Measurements from ENCODE around the gene MIR17HG. TPM values are rescaled to one million over a fixed set of nuclear protein-coding genes. Genes with fewer than 3 reads are reported as not detected.

Gene MIR17HG
- total RNA-seq, 1 experiment from 2014 or later = 6.5 TPM

GRCh38 chr13:91400671-91401070, 53.2 kb downstream of the MIR17HG start:
- H4K20me1 ChIP-seq (ENCODE audit: insufficient read depth) = no peaks in the 10 kb centered on the region
- intact Hi-C loops (cut with micrococcal nuclease; ENCODE audit: unreplicated experiment) = no loop called here
- no peak overlapping the region for H3K27ac ChIP-seq
- no peaks in the 10 kb centered on the region for H3K79me2 ChIP-seq (ENCODE audit: low read depth)
- BruUV-seq (replicated peaks) = no TSS peak
- no peak for TF ChIP-seq EZH2 (IDR thresholded peaks at IDR 0.05; ENCODE audit: low read depth)
- TF ChIP-seq CTCF (conservative IDR thresholded peaks at IDR 0.05) = no peak
- H3K27me3 ChIP-seq (ENCODE audit: insufficient read depth, low read depth) = peaks cover 16% of the 10 kb centered on the region; the same call in 1 of the 2 replicates
- DNase-seq = no peak
- H3K9me3 ChIP-seq (ENCODE audit: insufficient read depth, low read depth) = no peaks in the 10 kb centered on the region
- H3F3A ChIP-seq (ENCODE audit: insufficient read depth, low read depth) = no peaks in the 10 kb centered on the region
- ChIA-PET POLR2A (ENCODE audit: unreplicated experiment) (no interaction called here), CTCF (no interaction called here)
- no peak overlapping the region for H2AFZ ChIP-seq
- no peaks in the 10 kb centered on the region for H3K4me1 ChIP-seq (replicated peaks; ENCODE audit: insufficient read depth)
- peaks cover 3% of the 10 kb centered on the region; the same call in 1 of the 2 replicates for H3K9me2 ChIP-seq (ENCODE audit: insufficient read depth)
- no peak overlapping the region for H3K4me2 ChIP-seq
- no peak overlapping the region for H3K4me3 ChIP-seq
- H3K36me3 ChIP-seq (ENCODE audit: low read depth) = no peaks in the 10 kb centered on the region

GRCh38 chr13:91401920-91402319, 54.4 kb downstream of the MIR17HG start:
- no peak for TF ChIP-seq CTCF (conservative IDR thresholded peaks at IDR 0.05)
- TF ChIP-seq EZH2 (IDR thresholded peaks at IDR 0.05; ENCODE audit: low read depth) = no peak
- H3K79me2 ChIP-seq (ENCODE audit: low read depth) = no peaks in the 10 kb centered on the region
- no peaks in the 10 kb centered on the region for H3F3A ChIP-seq (ENCODE audit: insufficient read depth, low read depth)
- no peak for DNase-seq
- no peak overlapping the region for H3K27ac ChIP-seq
- peaks cover 3% of the 10 kb centered on the region; the same call in 1 of the 2 replicates for H3K9me2 ChIP-seq (ENCODE audit: insufficient read depth)
- H4K20me1 ChIP-seq (ENCODE audit: insufficient read depth) = no peaks in the 10 kb centered on the region
- ChIA-PET CTCF (no interaction called here), POLR2A (ENCODE audit: unreplicated experiment) (no interaction called here)
- BruUV-seq (replicated peaks) = no TSS peak
- peaks cover 11% of the 10 kb centered on the region; the same call in 1 of the 2 replicates for H3K27me3 ChIP-seq (ENCODE audit: insufficient read depth, low read depth)
- no peaks in the 10 kb centered on the region for H3K4me1 ChIP-seq (replicated peaks; ENCODE audit: insufficient read depth)
- H3K36me3 ChIP-seq (ENCODE audit: low read depth) = no peaks in the 10 kb centered on the region
- no peak overlapping the region for H2AFZ ChIP-seq
- H3K9me3 ChIP-seq (ENCODE audit: insufficient read depth, low read depth) = no peaks in the 10 kb centered on the region
- no peak overlapping the region for H3K4me2 ChIP-seq
- H3K4me3 ChIP-seq = no peak overlapping the region
- intact Hi-C loops (cut with micrococcal nuclease; ENCODE audit: unreplicated experiment) = no loop called here

Other genes starting within 250 kb of the MIR17HG start
- not detected in 2 replicates for gene GPC5, start 50.9 kb downstream of the MIR17HG start, total RNA-seq (2021)